ENCODE results near the gene TRDN. TPM values are rescaled to one million over a fixed set of nuclear protein-coding genes. Genes with fewer than 3 reads are reported as not detected.

The TRDN gene
- total RNA-seq, 1 experiment from 2014 or later = 10.4 TPM

DNA sequence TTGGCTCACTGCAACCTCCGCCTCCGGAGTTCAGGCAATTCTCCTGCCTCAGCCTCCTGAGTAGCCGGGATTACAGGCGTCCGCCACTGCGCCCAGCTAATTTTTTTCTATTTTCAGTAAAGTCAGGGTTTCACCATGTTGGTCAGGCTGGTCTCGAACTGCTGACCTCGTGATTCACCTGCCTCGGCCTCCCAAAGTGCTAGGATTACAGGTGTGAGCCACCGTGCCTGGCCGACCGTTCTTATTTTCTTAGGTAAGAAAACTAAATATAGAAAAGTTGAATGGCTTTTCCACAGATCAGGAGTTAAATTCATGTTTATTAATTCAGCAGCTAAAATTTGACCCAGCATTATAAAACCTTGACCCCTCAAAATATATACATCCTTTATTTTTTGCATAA lies 238.7 kb downstream of the TRDN start:
- Histone ChIP-seq H4K5ac (ENCODE audit: insufficient read length, low read depth, low read length) (no peak overlapping the region), H2BK12ac (ENCODE audit: insufficient read length, low read depth, low read length) (no peak overlapping the region), H3K23me2 (ENCODE audit: insufficient read length, low read depth, low read length, poor library complexity, severe bottlenecking) (no peaks in the 10 kb centered on the region), H4K91ac (ENCODE audit: insufficient read length, low read depth, low read length) (no peak overlapping the region), H2AK5ac (ENCODE audit: insufficient read length, low read length) (no peak overlapping the region), H3K9ac (ENCODE audit: extremely low read depth, insufficient read length, low read length) (no peak overlapping the region), H3K4ac (ENCODE audit: low read depth, low read length) (no peak overlapping the region), H3T11ph (ENCODE audit: low read length) (no peak overlapping the region), H3K9me3 (ENCODE audit: control insufficient read depth, low read depth, low read length) (no peaks in the 10 kb centered on the region), H3K27me3 (ENCODE audit: insufficient read depth, low read length) (no peaks in the 10 kb centered on the region), H3K79me2 (ENCODE audit: insufficient read depth, low read length) (no peaks in the 10 kb centered on the region), H3K23ac (ENCODE audit: insufficient read length, low read depth, low read length) (no peak overlapping the region), H3K14ac (ENCODE audit: insufficient read depth, low read length) (no peak overlapping the region), H2BK20ac (ENCODE audit: low read depth, low read length, poor library complexity, severe bottlenecking) (no peak overlapping the region), H3K56ac (ENCODE audit: insufficient read length, low read depth, low read length) (no peak overlapping the region), H3K4me1 (ENCODE audit: insufficient read depth, low read length) (peaks cover 4% of the 10 kb centered on the region), H3K79me1 (ENCODE audit: insufficient read depth, low read depth, low read length, poor library complexity, severe bottlenecking) (no peaks in the 10 kb centered on the region), H3K4me2 (ENCODE audit: insufficient read depth, insufficient read length, low read length) (no peak overlapping the region), H4K20me1 (ENCODE audit: control insufficient read depth, insufficient read depth, insufficient read length) (no peaks in the 10 kb centered on the region), H2BK15ac (ENCODE audit: low read depth, low read length) (no peak overlapping the region), H2AFZ (ENCODE audit: low read length) (no peak overlapping the region), H3K18ac (ENCODE audit: insufficient read length, low read depth, low read length) (no peak overlapping the region), H2BK5ac (ENCODE audit: insufficient read length, low read length) (no peak overlapping the region), H2BK120ac (ENCODE audit: low read depth, low read length, poor library complexity, severe bottlenecking) (no peak overlapping the region), H3K27ac (ENCODE audit: insufficient read length, low read depth, low read length) (no peak overlapping the region), H4K8ac (replicated peaks; ENCODE audit: insufficient read length, low read depth, low read length) (no peak overlapping the region)
- H3K27me3 Mint-ChIP-seq (ENCODE audit: low read depth) = no peaks in the 10 kb centered on the region
- no peak for DNase-seq
- H3K27ac Mint-ChIP-seq = no peak overlapping the region
- peaks cover 6% of the 10 kb centered on the region in 2 experiments for H3K4me1 Mint-ChIP-seq
- TF ChIP-seq, protein P1, sequence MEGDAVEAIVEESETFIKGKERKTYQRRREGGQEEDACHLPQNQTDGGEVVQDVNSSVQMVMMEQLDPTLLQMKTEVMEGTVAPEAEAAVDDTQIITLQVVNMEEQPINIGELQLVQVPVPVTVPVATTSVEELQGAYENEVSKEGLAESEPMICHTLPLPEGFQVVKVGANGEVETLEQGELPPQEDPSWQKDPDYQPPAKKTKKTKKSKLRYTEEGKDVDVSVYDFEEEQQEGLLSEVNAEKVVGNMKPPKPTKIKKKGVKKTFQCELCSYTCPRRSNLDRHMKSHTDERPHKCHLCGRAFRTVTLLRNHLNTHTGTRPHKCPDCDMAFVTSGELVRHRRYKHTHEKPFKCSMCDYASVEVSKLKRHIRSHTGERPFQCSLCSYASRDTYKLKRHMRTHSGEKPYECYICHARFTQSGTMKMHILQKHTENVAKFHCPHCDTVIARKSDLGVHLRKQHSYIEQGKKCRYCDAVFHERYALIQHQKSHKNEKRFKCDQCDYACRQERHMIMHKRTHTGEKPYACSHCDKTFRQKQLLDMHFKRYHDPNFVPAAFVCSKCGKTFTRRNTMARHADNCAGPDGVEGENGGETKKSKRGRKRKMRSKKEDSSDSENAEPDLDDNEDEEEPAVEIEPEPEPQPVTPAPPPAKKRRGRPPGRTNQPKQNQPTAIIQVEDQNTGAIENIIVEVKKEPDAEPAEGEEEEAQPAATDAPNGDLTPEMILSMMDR (conservative IDR thresholded peaks at IDR 0.05) = no peak
- no peaks in the 10 kb centered on the region for H3K9me3 Mint-ChIP-seq
- H3K36me3 Mint-ChIP-seq (ENCODE audit: insufficient read depth in 1 of 3, low read depth in 3 of 3) = no peaks in the 10 kb centered on the region
- H3K4me3 Mint-ChIP-seq = no peak overlapping the region
- no CpG with 5 or more reads among the region's 12 CpGs for WGBS (ENCODE audit: extremely low coverage, insufficient read length, low lambda C conversion rate)
